IMR-90 (cell line): Measurements from ENCODE around the gene SETD3. TPM values are rescaled to one million over a fixed set of nuclear protein-coding genes. Genes with fewer than 3 reads are reported as not detected.

ENCODE experiments used
- ATAC-seq: fragments of 200-7000 bp; cut with Tn5 transposase; 2 replicates; pipeline ENCODE4 v1.9.1; 2020; ENCODE audit warnings: low read depth, mild to moderate bottlenecking, moderate library complexity
- BruUV-seq: library from RNA; stranded (reverse); fragments of 400-500 nt; replicated peaks from 2 replicates; lab custom pipeline; 2021; lab: Mats Ljungman, UMichigan
- CTCF ChIA-PET: fragments of 300-600 bp; formaldehyde crosslinking; extraction: SDS; loops from one replicate; lab custom pipeline; 2021; ENCODE audit warnings: antibody characterized with exemption; lab: Yijun Ruan, JAX
- POLR2A ChIA-PET: fragments of 300-600 bp; sonication (Branson Sonifier 250); formaldehyde crosslinking; loops from one replicate; lab custom pipeline; 2022; ENCODE audit warnings: antibody characterized with exemption; ENCODE audit not compliant: unreplicated experiment; lab: Charles Lee
- DNase-seq: peaks from one replicate; pipeline ENCODE4 v3.0.0; 2013
- H2AFZ ChIP-seq: replicated peaks from 2 replicates; pipeline ENCODE3; 2013; ENCODE audit warnings: low read length, mild to moderate bottlenecking; ENCODE audit not compliant: poor library complexity
- H2AK5ac ChIP-seq: 2 replicates; pipeline ENCODE4 v1.6.1; 2013; ENCODE audit warnings: low read depth, low read length, inconsistent platforms
- H2AK9ac ChIP-seq: replicated peaks from 2 replicates; pipeline ENCODE3; 2013; ENCODE audit warnings: mild to moderate bottlenecking, low read depth, low read length, moderate library complexity; ENCODE audit not compliant: poor library complexity
- H2BK120ac ChIP-seq: 2 replicates; pipeline ENCODE4 v1.6.1; 2013; ENCODE audit warnings: low read depth, low read length, inconsistent platforms
- H2BK15ac ChIP-seq: 3 replicates; pipeline ENCODE4 v1.6.1; 2013; ENCODE audit warnings: low read depth, low read length, inconsistent platforms
- H2BK20ac ChIP-seq: 2 replicates; pipeline ENCODE4 v1.6.1; 2013; ENCODE audit warnings: low read depth, mild to moderate bottlenecking, inconsistent platforms, low read length, moderate library complexity
- H2BK5ac ChIP-seq: 2 replicates; pipeline ENCODE4 v1.6.1; 2013; ENCODE audit warnings: mild to moderate bottlenecking, low read depth, low read length, inconsistent platforms; ENCODE audit not compliant: poor library complexity, severe bottlenecking
- H3K14ac ChIP-seq: replicated peaks from 2 replicates; pipeline ENCODE4 v1.6.1; 2013; ENCODE audit warnings: low read depth, low read length, inconsistent platforms
- H3K18ac ChIP-seq: 2 replicates; pipeline ENCODE4 v1.6.1; 2013; ENCODE audit warnings: low read depth, low read length, control low read depth
- H3K23ac ChIP-seq: 2 replicates; pipeline ENCODE4 v1.6.1; 2013; ENCODE audit warnings: low read depth, low read length, inconsistent platforms
- H3K27ac ChIP-seq: 2 replicates; pipeline ENCODE4 v1.5.1; 2013; ENCODE audit warnings: mild to moderate bottlenecking, control low read depth, low read length; ENCODE audit not compliant: insufficient read depth
- H3K27me3 ChIP-seq: 2 replicates; pipeline ENCODE4 v1.6.1; 2013; ENCODE audit warnings: low read length; ENCODE audit not compliant: control insufficient read depth, insufficient read depth
- H3K36me3 ChIP-seq: 2 replicates; pipeline ENCODE4 v1.6.1; 2013; ENCODE audit warnings: low read length, mixed read lengths; ENCODE audit not compliant: control insufficient read depth, insufficient read depth
- H3K4ac ChIP-seq: 2 replicates; pipeline ENCODE4 v1.6.1; 2013; ENCODE audit warnings: low read depth, low read length, inconsistent platforms
- H3K4me1 ChIP-seq: 2 replicates; pipeline ENCODE4 v1.6.1; 2013; ENCODE audit warnings: low read length, mixed read lengths; ENCODE audit not compliant: control insufficient read depth, insufficient read depth
- H3K4me2 ChIP-seq: 2 replicates; pipeline ENCODE4 v1.6.1; 2013; ENCODE audit warnings: low read depth, mild to moderate bottlenecking, control low read depth, low read length, moderate library complexity
- H3K4me3 ChIP-seq: 2 replicates; pipeline ENCODE4 v1.5.1; 2013; ENCODE audit warnings: low read depth, mild to moderate bottlenecking, control low read depth, low read length, moderate library complexity; ENCODE audit not compliant: insufficient read depth
- H3K56ac ChIP-seq: 2 replicates; pipeline ENCODE4 v1.6.1; 2013; ENCODE audit warnings: low read length, inconsistent platforms; ENCODE audit not compliant: insufficient read depth; ENCODE audit errors: extremely low read depth
- H3K79me1 ChIP-seq, 2 experiments: 2 replicates each; pipeline ENCODE4 v1.6.1; 2013; ENCODE audit warnings: low read length in 2 of 2, inconsistent platforms in 1 of 2, low read depth in 1 of 2
- H3K9ac ChIP-seq: 2 replicates; pipeline ENCODE4 v1.6.1; 2013; ENCODE audit warnings: low read depth, low read length, control low read depth
- H3K9me1 ChIP-seq: 2 replicates; pipeline ENCODE4 v1.6.1; 2013; ENCODE audit warnings: low read length, inconsistent platforms; ENCODE audit not compliant: insufficient read depth
- H3K9me3 ChIP-seq: 2 replicates; pipeline ENCODE4 v1.6.1; 2013; ENCODE audit warnings: low read length; ENCODE audit not compliant: control insufficient read depth, insufficient read depth
- H4K20me1 ChIP-seq: 2 replicates; pipeline ENCODE4 v1.6.1; 2013; ENCODE audit warnings: low read length, inconsistent platforms; ENCODE audit not compliant: insufficient read depth
- H4K5ac ChIP-seq: 2 replicates; pipeline ENCODE4 v1.6.1; 2013; ENCODE audit warnings: mild to moderate bottlenecking, low read depth, low read length, control low read depth
- H4K8ac ChIP-seq, 2 experiments: 2 replicates each; pipeline ENCODE4 v1.6.1; 2013; ENCODE audit warnings: low read depth in 2 of 2, low read length in 2 of 2, control low read depth in 1 of 2, inconsistent platforms in 1 of 2
- H4K91ac ChIP-seq: 2 replicates; pipeline ENCODE4 v1.6.1; 2013; ENCODE audit warnings: low read depth, low read length, inconsistent platforms; ENCODE audit not compliant: insufficient read depth
- CEBPB ChIP-seq: IDR thresholded peaks from 2 replicates; pipeline ENCODE4 v1.6.1; 2012; ENCODE audit warnings: low read depth, low read length, improper control_type of control experiment
- FOS ChIP-seq: fragments of 150-350 bp; IDR thresholded peaks from 2 replicates; pipeline ENCODE4 v1.6.1; 2016; ENCODE audit warnings: low read depth, low read length
- MAFK ChIP-seq: IDR thresholded peaks from 2 replicates; pipeline ENCODE4 v1.6.1; 2012; ENCODE audit warnings: low read depth, low read length, improper control_type of control experiment
- MAZ ChIP-seq: IDR thresholded peaks from 2 replicates; pipeline ENCODE4 v1.6.1; 2012; ENCODE audit warnings: low read depth, mild to moderate bottlenecking, low read length, improper control_type of control experiment, moderate library complexity, borderline replicate concordance
- MXI1 ChIP-seq: IDR thresholded peaks from 2 replicates; pipeline ENCODE4 v1.6.1; 2012; ENCODE audit warnings: low read depth, mild to moderate bottlenecking, low read length, moderate library complexity, borderline replicate concordance
- POLR2A ChIP-seq: IDR thresholded peaks from 2 replicates; pipeline ENCODE4 v1.6.1; 2012; ENCODE audit warnings: mild to moderate bottlenecking, low read depth, low read length
- RAD21 ChIP-seq: IDR thresholded peaks from 2 replicates; pipeline ENCODE4 v1.6.1; 2012; ENCODE audit warnings: low read length, improper control_type of control experiment
- RFX5 ChIP-seq: IDR thresholded peaks from 2 replicates; pipeline ENCODE4 v1.8.0; 2012; ENCODE audit warnings: low read depth, mild to moderate bottlenecking, low read length, moderate library complexity
- SMC3 ChIP-seq: fragments of 150-350 bp; IDR thresholded peaks from 2 replicates; pipeline ENCODE4 v1.6.1; 2016; ENCODE audit warnings: low read depth, mild to moderate bottlenecking, antibody characterized with exemption, low read length, moderate library complexity
- WGBS, 2 experiments: methylation state at CpG; one replicate each; pipeline versions ENCODE4 v1.1.5 to v1.1.7; 2013; ENCODE audit warnings: missing lambda C conversion rate in 2 of 2; ENCODE audit not compliant: insufficient read length in 1 of 2; ENCODE audit errors: extremely low coverage in 2 of 2; 5-methylcytosine and 5-hydroxymethylcytosine counted together
- dilution Hi-C: fragments of 300-500 bp; cut with HindIII; formaldehyde crosslinking; loops from one replicate; pipeline ENCODE4 v1.14.3; 2018; ENCODE audit warnings: low sequenced_read_pairs; ENCODE audit not compliant: unreplicated experiment
- in situ Hi-C: fragments of 300-500 bp; cut with MboI; formaldehyde crosslinking; loops from 3 replicates; pipeline ENCODE4 v1.14.3; 2019; ENCODE audit warnings: low sequenced_read_pairs, inconsistent platforms, mixed read lengths
- intact Hi-C: fragments of 100-400 bp; cut with micrococcal nuclease; formaldehyde crosslinking; loops from 2 replicates; pipeline ENCODE4 v1.10.0; 2022
- polyA plus RNA-seq, 3 experiments: library from polyadenylated mRNA; depleted of rRNA; stranded (reverse); fragments of >200 nt; gene quantifications; 2 replicates each; pipeline ENCODE4 v1.2.3, GENCODE V29; 2012; ENCODE audit warnings: low replicate concordance in 1 of 3
- total RNA-seq: library from RNA; depleted of rRNA; stranded (reverse); fragments of >200 nt; gene quantifications from 2 replicates; pipeline ENCODE4 v1.2.3, GENCODE V29; 2012
- TF ChIP-seq, protein P1 (sequence below): fragments of 150-350 bp; IDR thresholded peaks from 2 replicates; pipeline ENCODE4 v1.6.1; 2017; ENCODE audit warnings: mild to moderate bottlenecking, antibody characterized with exemption, low read length, low read depth
- TF ChIP-seq, protein P2 (sequence below): fragments of 150-350 bp; IDR thresholded peaks from 2 replicates; pipeline ENCODE4 v1.6.1; 2016; ENCODE audit warnings: low read depth, mild to moderate bottlenecking, low read length, moderate library complexity, borderline replicate concordance

Gene SETD3
- total and polyA plus RNA-seq, 2 of the 4 experiments (the other 2 are of a cell fraction): 18.8 to 31.9 TPM

DNA sequence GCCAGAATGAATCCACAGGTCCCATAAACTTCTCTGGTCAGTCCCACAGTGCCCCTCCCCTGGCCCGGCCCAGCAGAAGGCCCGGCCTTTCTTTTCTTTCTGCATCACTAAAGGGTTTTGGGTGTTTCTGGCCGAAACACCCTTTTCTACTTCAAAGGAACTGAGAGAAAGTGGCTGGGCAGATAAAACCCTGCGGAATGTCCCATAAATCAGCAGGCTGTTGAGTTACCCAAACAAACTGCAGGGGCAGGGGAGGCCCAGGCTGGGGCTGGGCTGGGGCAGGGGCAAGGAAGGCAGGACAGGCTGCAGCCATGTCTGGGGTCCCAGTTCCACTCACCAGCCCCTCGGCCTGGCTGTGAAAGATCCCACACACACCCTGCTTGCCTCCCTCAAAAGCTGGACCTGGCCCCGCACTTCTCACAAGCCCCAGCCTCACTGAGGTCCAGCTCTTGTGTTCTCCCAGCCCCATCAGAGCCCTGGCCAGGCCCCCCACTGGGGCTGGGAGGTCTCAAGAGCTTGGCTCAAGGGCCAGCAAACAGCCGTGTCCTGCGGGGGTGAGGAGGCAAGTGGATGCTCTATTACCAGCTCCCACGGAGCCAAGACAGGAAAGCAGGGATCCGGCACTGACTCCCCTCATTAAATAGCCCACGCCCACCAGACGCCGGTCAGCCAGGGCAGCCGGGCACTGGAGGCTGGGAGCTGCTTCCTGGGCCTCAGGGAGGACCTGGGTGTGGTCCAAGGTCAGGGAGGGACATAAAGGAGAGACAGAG lies 42.5 kb upstream of the SETD3 start (continued):
- TF ChIP-seq MXI1 (no peak), MAFK (no peak)

DNA sequence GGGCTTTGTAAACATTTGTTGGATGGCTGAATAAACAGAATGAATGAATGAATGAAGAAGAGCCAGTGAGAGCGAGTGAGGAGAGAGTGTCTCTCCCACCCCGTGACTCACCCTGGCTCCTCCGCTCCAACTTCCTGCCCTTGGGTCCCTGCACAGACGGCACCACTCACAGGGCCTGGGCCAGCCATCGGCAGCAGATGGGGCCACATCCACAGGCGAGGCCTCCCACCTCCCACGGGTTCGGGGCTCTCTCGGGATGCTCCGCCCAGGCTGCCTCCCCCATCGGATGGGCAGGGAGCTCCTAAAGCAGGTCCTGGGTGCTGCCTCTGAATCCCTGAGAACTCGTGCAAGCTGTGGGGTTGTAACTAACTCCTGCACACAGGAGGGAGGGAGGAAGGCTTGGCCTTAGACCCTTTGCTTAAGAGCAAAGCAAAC lies 41.8 kb upstream of the SETD3 start:
- dilution Hi-C loops: no loop called here
- Histone ChIP-seq H2BK15ac (no peak overlapping the region), H3K9me3 (no peaks in the 10 kb centered on the region), H2AFZ (peak overlapping the region; percentile 88), H3K4me3 (no peak overlapping the region), H4K91ac (peak overlapping the region; percentile 91), H3K79me1 (peaks cover 21 to 79% of the 10 kb centered on the region in 2 experiments), H2BK120ac (peak overlapping the region; percentile 85), H4K8ac (peak overlapping the region; percentile 63 to 89), H2BK5ac (peak overlapping the region; percentile 80), H3K4me1 (peaks cover 32% of the 10 kb centered on the region), H3K27me3 (no peaks in the 10 kb centered on the region), H3K27ac (peak overlapping the region; percentile 76), H3K36me3 (no peaks in the 10 kb centered on the region; the same call in 1 of the 2 replicates), H4K5ac (peak overlapping the region; percentile 62), H2AK5ac (peak overlapping the region; percentile 88), H3K4me2 (peak overlapping the region; percentile 53), H3K9ac (peak overlapping the region; percentile 15; the same call in 1 of the 2 replicates), H3K14ac (peak overlapping the region; percentile 88), H3K23ac (peak overlapping the region; percentile 63), H2AK9ac (peak overlapping the region; percentile 97), H4K20me1 (peaks cover 32% of the 10 kb centered on the region), H3K18ac (peak overlapping the region; percentile 74), H2BK20ac (peak overlapping the region; percentile 58), H3K56ac (peak overlapping the region; percentile 39), H3K9me1 (peaks cover 10% of the 10 kb centered on the region), H3K4ac (peak overlapping the region; percentile 89)
- no TSS peak for BruUV-seq
- POLR2A ChIA-PET: no interaction called here
- DNase-seq: peak; percentile 78
- ATAC-seq: peak; percentile 78
- CTCF ChIA-PET: interaction anchor here (0.6 to 0.9 kb wide), 4 partner anchors 10 to 106 kb away, joined by 3 to 6 read pairs (median 4); no protein-coding TSS in a partner anchor
- in situ Hi-C loops: loop anchor here (5.0 to 10.0 kb wide), 2 partner anchors 100 to 382 kb away; no protein-coding TSS in a partner anchor
- WGBS, 2 experiments: 0% methylated on average over 2 of the region's 12 CpGs; no CpG with 5 or more reads in 1 of the 2 experiments
- intact Hi-C loops: loop anchor here (1.0 to 5.0 kb wide), 2 partner anchors 82 to 160 kb away; partner anchors contain the start of genes CCDC85C and CYP46A1
- TF ChIP-seq MAFK (no peak), MAZ (peak; percentile 60; the same call in 1 of the 2 replicates), CEBPB (no peak), SMC3 (peak; percentile 36), POLR2A (no peak), RFX5 (no peak), FOS (peak; percentile 73), RAD21 (peak; percentile 53)
- TF ChIP-seq, protein P1, sequence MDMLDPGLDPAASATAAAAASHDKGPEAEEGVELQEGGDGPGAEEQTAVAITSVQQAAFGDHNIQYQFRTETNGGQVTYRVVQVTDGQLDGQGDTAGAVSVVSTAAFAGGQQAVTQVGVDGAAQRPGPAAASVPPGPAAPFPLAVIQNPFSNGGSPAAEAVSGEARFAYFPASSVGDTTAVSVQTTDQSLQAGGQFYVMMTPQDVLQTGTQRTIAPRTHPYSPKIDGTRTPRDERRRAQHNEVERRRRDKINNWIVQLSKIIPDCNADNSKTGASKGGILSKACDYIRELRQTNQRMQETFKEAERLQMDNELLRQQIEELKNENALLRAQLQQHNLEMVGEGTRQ: peak; percentile 57
- TF ChIP-seq, protein P2, sequence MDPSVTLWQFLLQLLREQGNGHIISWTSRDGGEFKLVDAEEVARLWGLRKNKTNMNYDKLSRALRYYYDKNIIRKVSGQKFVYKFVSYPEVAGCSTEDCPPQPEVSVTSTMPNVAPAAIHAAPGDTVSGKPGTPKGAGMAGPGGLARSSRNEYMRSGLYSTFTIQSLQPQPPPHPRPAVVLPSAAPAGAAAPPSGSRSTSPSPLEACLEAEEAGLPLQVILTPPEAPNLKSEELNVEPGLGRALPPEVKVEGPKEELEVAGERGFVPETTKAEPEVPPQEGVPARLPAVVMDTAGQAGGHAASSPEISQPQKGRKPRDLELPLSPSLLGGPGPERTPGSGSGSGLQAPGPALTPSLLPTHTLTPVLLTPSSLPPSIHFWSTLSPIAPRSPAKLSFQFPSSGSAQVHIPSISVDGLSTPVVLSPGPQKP: no peak
